GM19455 (cell line): ENCODE results near the gene UIMC1.
"Not testable (repeated sequence)": the region's sequence is repeated elsewhere in the genome, so short reads cannot be mapped to it uniquely, and the experiment has no call there.

Source experiments
- ATAC-seq: cut with Tn5 transposase; IDR thresholded peaks from one replicate; pipeline ENCODE4 v1.9.1; 2021; ENCODE audit not compliant: unreplicated experiment

Gene UIMC1

DNA sequence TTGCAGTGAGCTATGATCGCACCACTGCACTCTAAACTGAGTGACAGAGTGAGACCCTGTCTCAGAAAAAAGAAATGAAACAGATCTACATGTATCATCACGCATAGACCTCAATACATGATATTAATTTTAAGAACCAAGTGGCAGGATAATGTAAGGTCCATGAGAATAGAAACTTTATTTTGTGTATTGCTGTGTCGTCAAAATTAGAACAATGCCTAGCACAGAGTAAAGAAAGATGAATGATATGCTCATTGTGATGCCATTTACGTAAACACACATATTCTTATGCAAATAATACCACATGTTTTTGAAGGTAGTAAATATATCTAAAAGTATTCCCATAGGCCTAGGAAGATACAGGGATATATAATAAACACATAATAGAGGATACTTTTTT, 3.6 kb upstream of the UIMC1 start:
- no peak for ATAC-seq

DNA sequence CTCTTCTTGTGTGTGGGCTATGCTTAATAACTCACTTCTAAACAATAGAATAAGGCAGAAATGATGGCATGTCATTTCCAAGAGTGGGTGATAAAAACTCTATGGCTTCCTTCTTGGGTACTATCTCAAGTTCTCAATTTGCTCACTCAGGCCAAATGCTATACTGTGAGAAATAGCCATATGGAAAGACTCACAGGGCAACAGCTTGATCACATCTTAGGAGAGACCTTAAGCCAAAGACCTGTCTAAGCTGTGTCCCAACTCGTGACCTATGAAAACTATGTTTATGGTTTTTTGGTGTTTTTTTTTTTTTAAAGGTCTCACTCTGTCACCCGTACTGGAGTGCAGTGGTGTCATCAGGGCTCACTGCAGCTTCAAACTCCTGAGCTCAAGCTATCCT, 2.1 kb upstream of the UIMC1 start:
- no peak for ATAC-seq

DNA sequence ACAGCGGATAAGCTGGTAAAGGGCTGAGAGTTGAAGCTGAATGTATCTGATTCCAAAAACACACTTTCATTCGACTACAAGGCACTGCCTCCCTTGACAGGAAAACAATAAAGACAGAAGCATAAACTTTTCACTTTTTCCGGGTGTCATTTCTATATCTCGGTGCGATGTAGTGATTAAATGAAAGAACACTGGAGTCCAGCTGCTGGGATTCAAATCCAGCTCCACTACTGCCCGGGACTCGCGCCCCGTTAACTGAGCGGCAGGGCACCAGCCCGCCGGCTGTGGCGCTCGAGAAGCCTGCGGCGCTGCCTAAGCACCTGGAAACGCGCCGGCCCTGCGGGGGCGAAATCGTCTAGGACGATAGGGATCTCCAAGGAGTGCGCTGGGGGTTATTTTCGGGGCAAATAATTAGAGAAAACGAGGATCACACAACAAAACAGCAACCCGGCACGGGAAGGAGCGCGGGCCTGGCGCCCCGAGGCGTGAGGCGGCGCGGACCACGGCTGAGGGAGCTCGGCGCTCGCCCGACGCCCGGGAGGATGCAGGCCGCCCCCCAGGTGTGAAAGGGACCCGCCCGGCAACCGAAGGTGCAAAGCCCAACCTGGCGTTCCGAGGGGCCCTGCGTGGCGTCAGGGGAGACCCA, 837 bp downstream of the UIMC1 start:
- peak; percentile 56 for ATAC-seq

DNA sequence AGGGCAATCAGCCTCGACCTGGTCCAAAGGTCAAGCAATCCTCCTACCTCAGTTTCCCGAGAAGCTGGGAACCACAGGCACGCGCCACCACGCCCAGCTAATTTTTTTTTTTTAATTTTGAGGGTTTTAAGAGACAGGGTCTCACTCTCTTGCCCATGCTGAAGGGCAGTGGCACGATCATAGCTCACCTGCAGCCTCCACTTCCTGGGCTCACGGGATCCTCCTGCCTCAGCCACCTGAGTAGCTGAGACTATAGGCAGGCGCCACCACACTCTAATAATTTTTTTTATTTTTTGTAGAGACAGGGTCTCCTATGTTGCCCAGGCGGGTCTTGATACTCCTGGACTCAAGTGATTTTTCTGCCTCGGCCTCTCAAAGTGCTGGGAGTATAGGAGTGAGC, 1.6 kb downstream of the UIMC1 start:
- no peak for ATAC-seq

DNA sequence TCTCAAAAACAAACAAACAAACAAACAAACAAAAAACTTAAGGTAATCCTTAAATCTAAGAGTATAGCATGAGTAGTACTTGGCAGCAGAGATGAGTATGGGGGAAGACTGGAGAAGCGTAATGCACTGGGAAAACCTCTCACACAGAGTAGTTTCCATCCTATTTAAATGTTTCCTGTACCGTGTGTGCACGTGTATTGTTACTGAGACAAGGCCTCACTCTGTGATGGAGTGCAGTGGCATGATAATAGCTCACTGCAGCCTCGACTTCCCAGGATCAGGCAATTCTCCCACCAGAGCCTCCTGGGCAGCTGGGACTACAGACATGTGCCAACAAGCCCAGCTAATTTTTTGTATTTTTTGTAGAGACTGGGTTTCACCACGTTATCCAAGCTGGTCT, 2.9 kb downstream of the UIMC1 start:
- ATAC-seq = no peak

DNA sequence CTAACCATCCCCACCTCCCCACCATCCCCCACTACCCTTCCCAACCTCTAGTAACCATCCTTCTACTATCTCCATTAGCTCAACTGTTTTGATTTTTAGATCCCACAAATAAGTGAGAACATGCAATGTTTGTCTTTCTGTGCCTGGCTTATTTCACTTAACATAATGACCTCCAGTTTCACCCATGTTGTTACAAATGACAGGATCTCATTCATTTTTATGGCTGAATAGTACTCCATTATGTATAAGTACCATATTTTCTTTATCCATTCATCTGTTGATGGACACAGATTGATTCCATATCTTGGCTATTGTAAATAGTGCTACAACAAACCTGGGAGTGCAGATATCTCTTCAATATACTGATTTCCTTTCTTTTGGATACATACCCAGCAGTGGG, 7.1 kb downstream of the UIMC1 start:
- not testable (repeated sequence) for ATAC-seq

DNA sequence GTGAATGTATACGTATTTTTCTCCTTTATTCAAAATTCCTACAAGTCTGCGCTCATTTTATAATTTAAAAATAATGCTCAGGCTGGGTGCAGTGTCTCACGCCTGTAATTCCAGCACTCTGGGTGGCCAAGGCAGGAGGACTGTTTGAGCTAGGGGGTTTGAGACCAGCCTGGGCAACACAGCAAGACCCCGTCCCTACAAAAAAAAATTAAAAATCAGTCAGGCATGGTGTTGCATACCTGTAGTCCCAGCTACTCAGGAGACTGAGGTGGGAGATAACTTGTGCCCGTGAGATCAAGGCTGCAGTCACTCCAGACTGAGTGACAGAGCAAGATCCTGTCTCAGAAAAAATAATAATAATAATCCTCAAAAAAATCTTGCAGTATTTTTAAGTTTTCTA, 7.8 kb downstream of the UIMC1 start:
- no peak for ATAC-seq

DNA sequence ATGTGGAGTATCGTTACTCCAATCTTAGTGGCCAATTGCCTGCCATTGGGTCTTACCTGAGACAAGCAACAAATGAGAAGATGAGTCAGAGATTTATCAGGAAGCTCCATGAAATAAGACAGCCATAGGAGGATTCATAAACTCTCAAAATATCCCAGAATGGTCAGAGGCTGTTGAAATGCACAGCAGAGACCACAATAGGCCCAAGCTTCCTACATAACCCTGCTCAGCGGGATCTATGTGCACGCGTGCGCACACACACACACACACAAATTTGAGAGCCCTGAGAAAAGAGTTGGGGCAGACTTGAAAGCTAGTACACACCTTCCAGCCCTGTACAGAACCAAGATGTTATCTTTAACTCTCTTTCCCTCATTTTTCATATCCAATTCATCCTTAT, 9.8 kb downstream of the UIMC1 start:
- no peak for ATAC-seq

DNA sequence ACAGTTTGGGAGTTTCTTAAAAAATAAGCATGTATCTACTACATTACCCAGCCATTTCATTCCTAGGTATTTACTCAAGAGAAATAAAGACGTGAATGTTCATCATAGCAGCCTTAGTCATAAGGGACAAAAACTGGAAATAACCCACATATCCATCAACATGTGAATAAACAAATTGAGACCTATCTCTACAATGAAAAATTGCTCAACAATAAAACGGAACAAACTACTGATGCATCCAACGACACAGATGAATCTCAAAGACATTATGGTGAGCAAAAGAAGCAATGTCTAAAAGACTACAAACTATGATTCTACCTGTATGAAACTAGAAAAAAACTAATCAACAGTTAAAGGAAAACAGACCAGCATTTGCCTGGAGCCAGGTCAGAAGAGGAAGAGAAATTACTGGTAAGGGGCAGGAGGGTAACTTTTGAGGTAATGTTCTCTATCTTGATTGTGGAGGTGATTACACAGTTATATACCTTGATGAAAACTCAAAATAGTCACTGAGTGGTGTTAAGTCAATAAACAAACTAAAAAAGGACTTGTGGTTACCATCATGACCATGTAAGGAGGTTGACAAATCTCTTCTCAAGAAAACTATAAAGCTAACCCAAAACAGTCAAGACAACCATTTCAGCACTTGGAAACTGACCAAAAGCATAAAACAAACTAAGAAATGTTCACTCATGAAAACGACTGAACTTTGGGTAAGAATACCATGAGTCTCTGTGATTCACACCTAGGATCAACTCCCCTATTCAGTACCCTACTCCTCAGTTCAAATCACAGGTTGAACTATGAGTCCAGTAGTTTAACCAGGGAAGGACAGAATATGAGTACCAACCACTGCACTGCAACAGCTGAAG, 10.4 kb downstream of the UIMC1 start:
- peak; percentile 49 for ATAC-seq

DNA sequence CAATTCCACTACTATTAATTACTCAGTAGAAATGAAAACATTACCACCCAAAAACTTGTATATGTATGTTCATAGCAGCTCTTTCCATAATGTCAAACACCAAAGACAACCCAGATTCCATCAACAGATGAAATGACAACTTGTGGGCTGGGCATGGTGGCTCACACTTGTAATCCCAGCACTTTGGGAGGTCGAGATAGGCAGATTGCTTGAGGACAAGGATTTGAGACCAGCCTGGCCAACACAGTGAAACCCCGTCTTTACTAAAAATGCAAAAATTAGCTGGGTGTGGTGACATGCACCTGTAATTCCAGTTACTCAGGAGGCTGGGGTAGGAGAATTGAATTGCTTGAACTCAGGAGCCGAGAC, 11.5 kb downstream of the UIMC1 start:
- no peak for ATAC-seq

DNA sequence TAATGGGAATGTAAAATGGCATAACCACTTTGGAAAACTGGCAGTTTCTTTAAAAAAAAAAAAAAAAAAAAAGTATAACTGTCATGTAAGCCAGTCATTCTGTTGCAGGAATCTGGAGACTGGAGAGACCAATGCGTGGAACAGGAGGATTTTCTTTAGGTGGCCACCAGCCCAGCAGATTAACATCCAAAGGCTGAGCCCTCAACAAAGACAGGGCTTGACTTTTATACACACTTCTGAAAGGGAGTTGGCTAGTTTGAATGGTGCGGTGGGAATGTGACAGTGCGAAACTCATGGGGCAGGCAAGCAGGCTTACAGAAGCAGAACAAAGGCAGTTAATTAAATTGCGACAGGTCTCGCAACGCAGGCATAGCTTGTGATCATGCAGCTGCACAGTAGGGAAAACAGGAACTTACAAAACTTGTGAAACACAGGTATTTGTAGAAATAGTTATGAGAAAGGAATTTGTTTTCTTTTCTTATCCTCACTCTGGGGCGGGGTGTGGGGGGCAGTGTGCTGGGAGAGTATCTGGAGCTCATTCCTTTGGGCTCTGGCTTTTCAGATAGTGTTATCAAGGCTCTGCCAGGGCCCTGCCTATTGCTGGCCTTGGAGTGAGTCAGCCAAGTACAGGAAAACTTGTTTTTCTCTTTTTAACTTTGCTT, 12.0 kb downstream of the UIMC1 start:
- no peak for ATAC-seq

DNA sequence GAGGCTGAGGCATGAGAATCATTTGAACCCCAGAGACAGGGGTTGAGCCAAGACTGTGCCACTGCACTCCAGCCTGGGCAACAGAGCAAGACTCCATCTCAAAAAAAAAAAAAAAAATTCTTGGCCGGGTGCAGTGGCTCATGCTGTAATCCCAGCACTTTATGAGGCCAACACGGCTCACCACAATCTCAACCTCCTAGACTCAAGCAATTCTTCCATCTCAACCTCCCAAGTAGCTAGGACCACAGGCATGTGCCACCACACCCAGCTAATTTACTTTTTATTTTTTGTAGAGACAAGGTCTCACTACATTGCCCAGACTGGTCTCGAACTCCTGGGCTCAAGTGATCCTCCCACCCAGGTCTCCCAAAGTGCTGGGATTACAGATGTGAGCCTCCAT, 13.5 kb downstream of the UIMC1 start:
- ATAC-seq = not testable (repeated sequence)

DNA sequence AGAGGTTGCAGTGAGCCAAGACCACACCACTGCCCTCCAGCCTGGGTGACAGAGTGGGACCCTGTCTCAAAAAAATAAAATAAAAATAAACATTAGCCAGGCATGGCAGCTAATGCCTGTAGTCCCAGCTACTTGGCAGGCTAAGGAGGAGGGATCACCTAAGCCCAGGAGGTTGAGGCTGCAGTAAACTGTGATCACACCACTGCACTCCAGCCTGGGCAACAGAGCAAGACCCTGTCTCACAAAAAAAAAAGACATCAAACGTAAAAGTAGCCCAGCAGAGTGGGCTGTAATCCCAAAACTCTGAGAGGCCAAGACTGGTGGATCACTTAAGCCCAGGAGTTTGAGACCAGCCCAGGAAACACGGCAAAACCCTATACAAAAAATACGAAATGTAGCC, 19.0 kb downstream of the UIMC1 start:
- no peak for ATAC-seq

DNA sequence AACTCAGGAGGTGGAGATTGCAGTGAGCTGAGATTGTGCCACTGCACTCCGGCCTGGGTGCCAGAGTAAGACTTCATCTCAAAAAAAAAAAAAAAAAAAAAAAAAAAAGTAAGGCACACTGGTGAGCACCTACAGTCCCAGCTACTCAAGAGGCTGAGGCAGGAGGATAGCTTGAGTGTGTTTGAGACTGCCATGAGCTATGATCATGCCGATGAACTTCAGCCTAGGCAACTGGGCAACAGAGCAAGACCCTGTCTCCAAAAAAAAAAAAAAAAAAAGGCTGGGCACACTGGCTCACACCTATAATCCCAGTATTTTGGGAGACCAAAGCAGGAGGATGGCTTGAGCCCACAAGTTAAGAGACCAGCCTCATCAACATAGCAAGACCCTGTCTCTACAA, 20.3 kb downstream of the UIMC1 start:
- ATAC-seq = no peak

DNA sequence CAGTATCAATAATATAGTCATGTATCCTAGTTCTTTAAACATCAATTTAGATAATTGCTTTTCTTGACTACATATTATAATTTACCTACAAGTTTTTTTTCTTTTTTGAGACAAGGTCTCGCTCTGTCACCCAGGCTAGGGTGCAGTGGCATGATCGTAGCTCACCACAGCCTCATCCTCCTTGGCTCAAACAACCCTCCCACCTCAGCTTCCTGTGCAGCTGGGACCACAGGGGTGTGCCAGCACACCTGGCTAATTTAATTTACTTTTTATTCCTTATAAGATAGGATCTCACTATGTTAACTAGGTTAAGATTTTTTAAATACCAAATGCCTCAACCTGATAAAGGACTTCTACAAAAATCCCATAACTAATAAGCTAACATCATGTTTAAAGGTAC, 21.1 kb downstream of the UIMC1 start:
- ATAC-seq = no peak

DNA sequence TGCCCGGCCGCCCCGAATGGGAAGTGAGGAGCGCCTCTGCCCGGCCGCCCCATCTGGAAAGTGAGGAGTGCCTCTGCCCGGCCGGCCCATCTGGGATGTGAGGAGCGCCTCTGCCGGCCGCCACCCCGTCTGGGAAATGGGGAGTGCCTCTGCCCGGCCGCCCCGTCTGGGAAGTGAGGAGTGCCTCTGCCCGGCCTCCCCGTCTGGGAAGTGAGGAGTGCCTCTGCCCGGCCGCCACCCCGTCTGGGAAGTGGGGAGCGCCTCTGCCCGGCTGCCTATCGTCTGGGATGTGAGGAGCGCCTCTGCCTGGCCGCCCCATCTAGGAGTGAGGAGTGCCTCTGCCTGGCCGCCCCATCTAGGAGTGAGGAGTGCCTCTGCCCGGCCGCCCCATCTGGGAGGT, 22.4 kb downstream of the UIMC1 start:
- not testable (repeated sequence) for ATAC-seq

DNA sequence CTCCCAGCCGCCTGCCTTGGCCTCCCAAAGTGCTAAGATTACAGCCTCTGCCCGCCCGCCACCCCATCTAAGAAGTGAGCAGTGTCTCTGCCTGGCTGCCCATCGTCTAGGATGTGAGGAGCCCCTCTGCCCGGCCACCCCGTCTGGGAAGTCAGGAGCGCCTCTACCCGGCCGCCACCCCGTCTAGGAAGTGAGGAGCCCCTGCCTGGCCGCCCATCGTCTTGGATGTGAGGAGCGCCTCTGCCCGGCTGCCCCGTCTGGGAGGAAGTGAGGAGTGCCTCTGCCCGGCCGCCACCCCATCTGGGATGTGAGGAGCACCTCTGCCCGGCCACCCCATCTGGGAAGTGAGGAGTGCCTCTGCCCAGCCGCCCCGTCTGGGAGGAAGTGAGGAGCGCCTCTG, 23.0 kb downstream of the UIMC1 start:
- not testable (repeated sequence) for ATAC-seq

DNA sequence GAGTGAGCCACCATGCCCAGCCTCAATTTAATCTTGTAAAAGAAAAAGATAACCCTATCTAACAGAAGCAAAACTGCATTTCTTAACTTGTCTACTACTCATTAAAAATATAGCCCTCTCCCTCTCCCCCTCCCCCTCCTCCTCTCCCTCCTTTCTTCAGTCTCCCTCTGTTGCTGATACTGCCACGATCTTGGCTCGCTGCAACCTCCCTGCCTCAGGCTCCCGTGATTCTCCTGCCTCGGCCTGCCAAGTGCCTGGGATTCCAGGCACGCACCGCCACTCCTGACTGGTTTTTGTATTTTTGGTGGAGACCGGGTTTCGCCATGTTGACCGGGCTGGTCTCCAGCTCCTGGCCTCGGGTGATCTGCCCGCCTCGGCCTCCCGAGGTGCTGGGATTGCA, 23.5 kb downstream of the UIMC1 start:
- ATAC-seq = not testable (repeated sequence)

DNA sequence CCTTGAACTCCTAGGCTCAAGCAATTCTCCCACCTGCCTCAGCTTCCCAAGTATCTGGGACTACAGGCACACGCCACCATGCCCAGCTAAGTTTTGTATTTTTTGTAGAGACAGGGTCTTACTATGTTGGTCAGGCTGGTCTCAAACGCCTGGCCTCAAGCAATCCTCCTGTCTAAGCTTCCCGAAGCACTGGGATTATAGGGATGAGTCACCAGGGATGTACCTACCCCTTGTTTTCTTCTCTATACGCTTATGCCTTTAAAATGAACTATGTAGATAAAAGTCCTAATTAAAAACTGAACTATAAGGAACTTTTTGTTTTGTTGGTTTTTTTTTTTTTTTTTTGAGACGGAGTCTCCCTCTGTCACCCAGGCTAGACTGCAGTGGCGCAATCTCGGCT, 25.8 kb downstream of the UIMC1 start:
- no peak for ATAC-seq

DNA sequence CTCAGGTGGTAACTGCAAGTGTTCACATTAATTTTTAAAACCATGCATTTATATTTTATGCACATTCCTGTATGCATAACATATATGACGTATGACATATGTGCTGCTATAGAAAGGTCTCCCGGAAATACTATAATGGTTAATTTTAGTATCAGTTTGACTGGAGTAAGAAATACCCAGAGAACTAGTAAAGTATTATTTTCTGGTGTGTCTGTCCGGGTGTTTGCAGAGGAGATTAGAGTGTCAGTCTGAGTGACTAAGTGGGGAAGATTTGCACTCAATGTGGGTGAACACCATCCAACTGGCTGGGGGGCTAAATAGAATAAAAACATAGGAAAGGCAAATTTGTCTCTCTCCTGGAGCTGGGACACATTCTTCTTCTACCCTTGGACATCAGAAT, 26.9 kb downstream of the UIMC1 start:
- no peak for ATAC-seq

DNA sequence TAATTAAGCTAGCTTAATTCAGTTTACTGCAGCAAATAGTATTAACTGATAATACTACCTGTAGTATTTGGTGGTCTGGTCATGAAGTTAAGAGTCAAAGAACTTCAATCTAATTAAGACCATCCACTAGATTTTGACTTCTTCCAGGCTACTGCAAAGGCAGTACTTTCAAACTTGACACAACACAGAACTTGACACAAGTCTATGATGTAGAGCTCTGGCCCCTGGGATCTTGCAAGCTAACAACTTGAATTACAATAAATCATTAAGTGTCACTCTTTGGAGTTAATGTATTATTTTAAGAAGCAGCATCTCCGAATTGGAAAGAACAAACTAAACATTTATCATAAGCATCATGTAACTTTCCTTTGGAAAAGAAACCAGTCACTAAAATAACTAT, 40.9 kb downstream of the UIMC1 start:
- no peak for ATAC-seq

DNA sequence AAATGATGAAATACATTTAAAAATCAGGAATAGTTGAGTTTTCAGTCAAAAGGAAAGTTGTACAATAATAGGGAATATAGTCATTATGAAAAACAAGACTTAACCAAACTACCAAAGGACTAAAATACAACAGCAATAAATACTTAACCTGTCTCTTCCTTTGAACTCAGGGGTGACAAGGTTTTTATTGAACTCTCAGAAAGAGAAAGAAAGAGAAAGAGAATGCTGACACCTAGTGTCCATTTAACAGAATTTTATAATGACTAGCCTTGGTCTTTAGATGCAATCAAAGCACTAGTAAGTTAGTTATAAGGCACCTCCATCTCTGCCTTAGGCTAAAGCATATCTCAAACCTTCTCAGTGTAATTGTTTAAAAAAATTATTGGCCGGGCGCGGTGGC, 47.5 kb downstream of the UIMC1 start:
- no peak for ATAC-seq
